Thyroid gland (tissue), 4 donors: ENCODE measurements around the gene NRXN2. TPM values are rescaled to one million over a fixed set of nuclear protein-coding genes. Genes with fewer than 3 reads are reported as not detected.

Experiments used
- DNase-seq, 2 donors: peaks; one replicate each; pipeline ENCODE4 v3.0.0-alpha.2; 2019
- H3K27ac ChIP-seq, 3 donors: fragments of 200-600 bp; sonication (generic); 1 replicate in 2 of 3; 2 replicates in 1 of 3; pipeline ENCODE4 v1.5.1; 2016 to 2019; ENCODE audit warnings: mild to moderate bottlenecking in 1 of 3, moderate library complexity in 1 of 3
- H3K27me3 ChIP-seq: fragments of 200-600 bp; sonication (generic); one replicate; pipeline ENCODE4 v1.5.1; 2019
- H3K36me3 ChIP-seq, 2 donors: fragments of 200-600 bp; sonication (generic); one replicate each; pipeline ENCODE4 v1.5.1; 2016 to 2019
- H3K4me1 ChIP-seq, 2 donors: fragments of 200-600 bp; sonication (generic); one replicate each; pipeline ENCODE4 v1.5.1; 2017 to 2019
- H3K4me3 ChIP-seq, 3 donors: fragments of 200-600 bp; sonication (generic); replicated peaks in 1 of 3; 1 replicate in 2 of 3; 2 replicates in 1 of 3; pipeline ENCODE4 v1.5.1; 2016; ENCODE audit warnings: mild to moderate bottlenecking in 1 of 3
- H3K9me3 ChIP-seq: fragments of 200-600 bp; sonication (generic); one replicate; pipeline ENCODE4 v1.5.1; 2017
- CTCF ChIP-seq, 6 experiments: fragments of 200-600 bp in 3 of 6; fragments of 450-650 bp in 3 of 6; sonication (generic) in 3 of 6; IDR thresholded peaks; one replicate each; pipeline ENCODE4 v1.5.1; 2016 to 2019; ENCODE audit warnings: antibody characterized with exemption in 6 of 6, mild to moderate bottlenecking in 2 of 6, inconsistent platforms in 1 of 6, moderate library complexity in 1 of 6
- POLR2A ChIP-seq, 2 donors: fragments of 450-650 bp; IDR thresholded peaks; one replicate each; pipeline ENCODE4 v1.6.1; 2017; ENCODE audit warnings: antibody characterized with exemption in 2 of 2, mild to moderate bottlenecking in 2 of 2, moderate library complexity in 1 of 2
- WGBS, 2 donors: methylation state at CpG; one replicate each; pipeline ENCODE4 v1.1.5; 2017; 5-methylcytosine and 5-hydroxymethylcytosine counted together
- intact Hi-C: fragments of 100-400 bp; cut with DNase I; formaldehyde crosslinking; loops from one replicate; pipeline ENCODE4 v1.15.1; 2023
- total RNA-seq, 4 donors: library from RNA; depleted of rRNA; stranded (reverse); fragments of >200 nt; gene quantifications; one replicate each; pipeline ENCODE4 v1.2.3, GENCODE V29; 2016

The NRXN2 gene
- total RNA-seq, 4 donors from 2014 or later: 2.0 to 12.3 (median 4.8) TPM

DNA sequence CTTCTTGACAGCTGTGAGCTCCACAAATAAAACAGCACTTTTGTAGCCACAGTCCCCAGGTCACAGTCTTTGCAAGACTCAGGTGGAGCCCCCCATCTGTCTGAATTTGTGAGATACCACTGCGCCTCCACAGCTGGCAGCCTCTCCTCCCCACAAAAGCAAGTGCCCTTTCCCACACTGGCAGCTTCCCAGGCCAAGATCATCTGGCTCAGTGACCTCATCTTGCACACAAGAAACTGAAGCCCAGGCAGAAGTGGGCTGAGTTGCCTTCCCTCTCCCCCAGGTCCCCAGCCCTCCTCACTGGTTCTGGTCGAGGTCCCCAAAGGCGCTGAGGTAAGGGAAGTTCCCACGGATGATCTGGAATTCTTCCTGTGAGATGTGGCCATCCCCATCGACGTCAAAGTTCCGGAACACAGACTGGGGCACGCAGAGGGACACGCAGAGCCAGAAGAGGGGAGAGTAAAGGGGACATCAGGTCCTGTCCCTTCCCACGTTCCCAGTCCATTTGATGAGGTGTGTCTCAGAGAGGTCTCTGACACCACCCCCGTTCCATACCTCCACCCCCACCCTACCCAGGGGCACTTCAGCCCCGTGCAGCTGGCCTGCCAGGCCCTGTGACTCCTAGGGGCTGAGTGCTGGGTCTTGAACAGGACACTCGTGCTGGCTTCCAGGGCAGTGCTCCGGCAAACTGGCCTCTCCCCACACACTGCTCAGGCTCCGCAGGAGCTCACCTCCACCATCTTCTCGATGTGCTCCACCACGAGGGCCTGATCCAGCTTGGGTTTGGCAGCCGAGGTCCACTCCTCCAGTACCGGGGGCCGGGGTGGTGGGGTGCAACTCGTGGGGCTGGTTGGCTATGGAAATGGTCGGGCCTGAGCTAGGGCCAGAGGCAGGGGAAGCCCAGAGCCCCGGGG, 12.1 kb upstream of the NRXN2 start:
- H3K4me1 ChIP-seq: no peaks in the 10 kb centered on the region
- no peak overlapping the region for H3K27ac ChIP-seq
- intact Hi-C loops: no loop called here
- no peaks in the 10 kb centered on the region for H3K27me3 ChIP-seq
- WGBS, 2 donors: 81 to 87% methylated on average over 19 to 21 of the region's 23 CpGs
- TF ChIP-seq CTCF (IDR thresholded peaks at IDR 0.05) (no peak), POLR2A (IDR thresholded peaks at IDR 0.05) (no peak)
- DNase-seq: no peak
- H3K9me3 ChIP-seq: no peaks in the 10 kb centered on the region
- H3K4me3 ChIP-seq: no peak overlapping the region
- no peaks in the 10 kb centered on the region for H3K36me3 ChIP-seq

GRCh38 chr11:64731601-64732000, 8.6 kb upstream of the NRXN2 start:
- H3K27me3 ChIP-seq: no peaks in the 10 kb centered on the region
- DNase-seq: no peak
- WGBS, 2 donors: 87 to 95% methylated on average over 3 of the region's 3 CpGs
- TF ChIP-seq CTCF (IDR thresholded peaks at IDR 0.05) (no peak), POLR2A (IDR thresholded peaks at IDR 0.05) (no peak)
- intact Hi-C loops: no loop called here
- H3K36me3 ChIP-seq: no peaks in the 10 kb centered on the region
- no peak overlapping the region for H3K4me3 ChIP-seq
- no peaks in the 10 kb centered on the region for H3K9me3 ChIP-seq
- H3K4me1 ChIP-seq: no peaks in the 10 kb centered on the region
- no peak overlapping the region for H3K27ac ChIP-seq

DNA sequence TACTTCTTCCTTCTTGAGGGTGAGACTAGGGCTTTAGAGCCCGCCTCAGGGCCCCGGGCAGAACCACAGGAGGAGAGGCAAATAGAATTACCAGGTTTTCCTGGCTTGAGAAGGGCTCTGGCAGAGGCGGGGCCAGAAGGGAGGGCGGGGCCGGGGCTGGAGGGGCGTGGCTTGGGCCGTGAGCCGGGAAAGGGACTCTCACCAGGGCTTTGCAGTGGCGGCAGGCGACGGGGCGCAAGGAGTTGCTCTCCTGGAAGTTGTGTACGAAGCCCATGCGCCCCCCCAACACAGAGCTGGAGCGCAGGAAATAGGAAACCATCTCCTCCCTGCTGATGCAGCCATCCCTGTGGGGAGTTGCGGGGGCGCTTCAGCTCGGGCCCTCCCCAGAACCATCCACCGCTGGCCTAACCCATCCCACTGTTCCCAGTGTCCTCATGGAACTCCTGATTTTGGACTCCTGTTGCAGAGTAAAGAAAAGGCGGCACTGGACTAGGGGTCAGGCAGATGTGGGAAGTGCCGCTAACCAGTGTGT, 6.9 kb upstream of the NRXN2 start:
- H3K27me3 ChIP-seq: no peaks in the 10 kb centered on the region
- 30 to 34% methylated on average over 15 to 16 of the region's 21 CpGs for WGBS, 2 donors
- H3K36me3 ChIP-seq: no peaks in the 10 kb centered on the region
- TF ChIP-seq POLR2A (IDR thresholded peaks at IDR 0.05): no peak
- no peak for TF ChIP-seq CTCF (IDR thresholded peaks at IDR 0.05)
- no peak overlapping the region for H3K4me3 ChIP-seq
- no peaks in the 10 kb centered on the region for H3K9me3 ChIP-seq
- intact Hi-C loops: no loop called here
- no peak overlapping the region for H3K27ac ChIP-seq
- DNase-seq: peak; percentile 23 to 41
- H3K4me1 ChIP-seq: no peaks in the 10 kb centered on the region

GRCh38 chr11:64728757-64729365, 5.9 kb upstream of the NRXN2 start:
- intact Hi-C loops: no loop called here
- Histone ChIP-seq H3K27ac (no peak overlapping the region), H3K36me3 (no peaks in the 10 kb centered on the region), H3K9me3 (no peaks in the 10 kb centered on the region), H3K27me3 (no peaks in the 10 kb centered on the region), H3K4me1 (no peaks in the 10 kb centered on the region), H3K4me3 (no peak overlapping the region)
- TF ChIP-seq CTCF (IDR thresholded peaks at IDR 0.05) (no peak), POLR2A (IDR thresholded peaks at IDR 0.05) (no peak)
- WGBS, 2 donors: 93 to 95% methylated on average over 10 to 11 of the region's 11 CpGs
- DNase-seq: no peak
